ENCODE measurements around the gene MST1. TPM values are rescaled to one million over a fixed set of nuclear protein-coding genes. Genes with fewer than 3 reads are reported as not detected.

MST1 gene
- total and polyA plus RNA-seq, 2 of the 8 experiments (the other 6 are each of a cell fraction or from before 2014, with no cell fraction given), result 6.2 to 9.5 TPM

GRCh38 chr3:49722896-49723295 lies 33.6 kb upstream of the MST1 start:
- 74% methylated on average over 8 of the region's 8 CpGs; no CpG with 5 or more reads in 1 of the 2 experiments for WGBS, 2 experiments (ENCODE audit: extremely low coverage in 1 of 2, insufficient coverage in 1 of 2, insufficient read length in 1 of 2, insufficient replicate concordance in 2 of 2, low coverage in 1 of 2, low lambda C conversion rate in 2 of 2, missing lambda C conversion rate in 1 of 2)
- Histone ChIP-seq H4K20me1 (replicated peaks in 1 of 2; ENCODE audit: control insufficient read depth in 1 of 2, insufficient read depth in 2 of 2, low read length in 2 of 2) (peaks cover 7 to 26% of the 10 kb centered on the region in 2 experiments), H2BK12ac (ENCODE audit: low read depth, low read length) (no peak overlapping the region), H2AFZ (ENCODE audit: low read length) (no peak overlapping the region), H2BK20ac (ENCODE audit: low read length) (no peak overlapping the region), H3K36me3 (ENCODE audit: control insufficient read depth in 2 of 4, insufficient read depth in 4 of 4, low read length in 3 of 4) (peaks cover 10 to 18% (median 16%) of the 10 kb centered on the region in 4 experiments), H4K8ac (ENCODE audit: extremely low read depth, insufficient read depth, low read length) (peak overlapping the region; percentile 93; the same call in 1 of the 2 replicates), H3K27ac (ENCODE audit: low read depth, low read length) (no peak overlapping the region), H3K23me2 (ENCODE audit: low read depth, low read length) (peaks cover 16% of the 10 kb centered on the region; the same call in 1 of the 2 replicates), H4K91ac (replicated peaks; ENCODE audit: insufficient read length, low read length) (no peak overlapping the region), H4K5ac (ENCODE audit: insufficient read length, low read depth, low read length) (no peak overlapping the region), H3K18ac (ENCODE audit: extremely low read depth, low read length) (no peak overlapping the region), H3K23ac (ENCODE audit: insufficient read length) (no peak overlapping the region), H2BK120ac (replicated peaks; ENCODE audit: low read depth, low read length) (no peak overlapping the region), H3K4ac (replicated peaks; ENCODE audit: insufficient read length, low read depth, low read length) (no peak overlapping the region), H3K4me3 (ENCODE audit: extremely low read depth in 1 of 4, insufficient read depth in 2 of 4, low read depth in 3 of 4, low read length in 4 of 4) (peak overlapping the region; percentile 70 to 97 (median 94)), H3K4me1 (replicated peaks in 1 of 4; ENCODE audit: control insufficient read depth in 3 of 4, insufficient read depth in 4 of 4, low read length in 3 of 4) (peaks cover 0 to 27% (median 15%) of the 10 kb centered on the region in 4 experiments; a peak in 6 of 7 replicates), H3K79me1 (ENCODE audit: low read depth, low read length) (peaks cover 5% of the 10 kb centered on the region; the same call in 1 of the 2 replicates), H2BK15ac (ENCODE audit: low read length) (no peak overlapping the region), H3K4me2 (ENCODE audit: insufficient read depth in 1 of 2, low read depth in 2 of 2, low read length in 2 of 2) (peak overlapping the region; percentile 59 to 92), H3K9me3 (ENCODE audit: insufficient read depth in 2 of 2, low read depth in 1 of 2, low read length in 1 of 2) (no peaks in the 10 kb centered on the region), H3K14ac (ENCODE audit: insufficient read length) (no peak overlapping the region), H2AK5ac (ENCODE audit: low read depth, low read length) (no peak overlapping the region), H3K27me3 (replicated peaks in 1 of 4; ENCODE audit: control insufficient read depth in 3 of 4, extremely low read depth in 1 of 4, insufficient read depth in 3 of 4, low read length in 3 of 4) (no peaks in the 10 kb centered on the region), H3K9ac (replicated peaks in 1 of 4; ENCODE audit: extremely low read depth in 1 of 4, low read depth in 3 of 4, low read length in 3 of 4) (peak overlapping the region in 3 of 4 experiments; percentile 73 to 87 (median 83); a peak in 6 of 7 replicates), H3K79me2 (ENCODE audit: control insufficient read depth in 1 of 2, insufficient read depth in 2 of 2, low read length in 2 of 2) (peaks cover 0 to 8% of the 10 kb centered on the region in 2 experiments; a peak in 1 of 4 replicates), H3K56ac (replicated peaks; ENCODE audit: insufficient read length, low read depth, low read length) (no peak overlapping the region), H2BK5ac (ENCODE audit: low read depth, low read length) (0 out of 2 replicates have a peak overlapping the region, but pooled peaks have one; percentile 44)
- CTCF ChIA-PET (ENCODE audit: partially characterized antibody), result interaction anchor here (0.7 to 1.3 kb wide), 5 partner anchors 19 to 184 kb away, joined by 3 to 6 read pairs (median 3); no protein-coding TSS in a partner anchor
- DNase-seq (ENCODE audit: low read depth in 1 of 2, low spot score in 2 of 2) (peak in 1 of 2 experiments; percentile 41), FAIRE-seq (no peak)
- POLR2A ChIA-PET (ENCODE audit: partially characterized antibody), result interaction anchor here (1.0 to 7.3 kb wide), 7 partner anchors 8 to 64 kb away, joined by 3 to 41 read pairs (median 6); partner anchors contain the start of gene IP6K1
- TF ChIP-seq SIRT6 (IDR thresholded peaks at IDR 0.05; ENCODE audit: low read length), result no peak
- TF ChIP-seq RNF2 (IDR thresholded peaks at IDR 0.05; ENCODE audit: borderline replicate concordance, low read depth, low read length, missing control alignments, poor library complexity, severe bottlenecking), result no peak
- no peak for TF ChIP-seq NRF1 (IDR thresholded peaks at IDR 0.05; ENCODE audit: low read depth, low read length)
- TF ChIP-seq EP300 (IDR thresholded peaks at IDR 0.05; ENCODE audit: borderline replicate concordance in 1 of 2, low read depth in 2 of 2, low read length in 2 of 2), result no peak
- no peak for TF ChIP-seq CBX5 (IDR thresholded peaks at IDR 0.05; ENCODE audit: low read depth, low read length)
- TF ChIP-seq EGR1 (IDR thresholded peaks at IDR 0.05; ENCODE audit: borderline replicate concordance, low read depth, low read length), result no peak
- TF ChIP-seq GTF2F1 (IDR thresholded peaks at IDR 0.05; ENCODE audit: borderline replicate concordance, low read depth, low read length), result no peak
- no peak; the same call in 1 of the 2 replicates for TF ChIP-seq POLR2AphosphoS5 (IDR thresholded peaks at IDR 0.05; ENCODE audit: low read depth, low read length)
- no peak for TF ChIP-seq BRCA1 (IDR thresholded peaks at IDR 0.05; ENCODE audit: low read depth, low read length)
